CD14-positive monocyte (primary cell): ENCODE data around the gene LRRC7. TPM values are rescaled to one million over a fixed set of nuclear protein-coding genes. Genes with fewer than 3 reads are reported as not detected.

Experiments used
- DNase-seq, 3 donors: peaks; one replicate each; pipeline ENCODE4 v3.0.0-alpha.2; 2011 to 2022
- H2AFZ ChIP-seq: 2 replicates; pipeline ENCODE4 v1.6.0; 2012; ENCODE audit warnings: mild to moderate bottlenecking, low read depth, low read length, inconsistent platforms; ENCODE audit not compliant: insufficient read depth, poor library complexity, severe bottlenecking
- H3K27ac ChIP-seq, 2 donors: 1 replicate in 1 of 2; 2 replicates in 1 of 2; pipeline ENCODE4 v1.5.1; 2012 to 2013; ENCODE audit warnings: low read length in 2 of 2, control low read depth in 1 of 2, inconsistent platforms in 1 of 2, low read depth in 1 of 2, mild to moderate bottlenecking in 1 of 2
- H3K27me3 ChIP-seq, 2 donors: one replicate each; pipeline versions ENCODE4 v1.6.0 to v1.6.1; 2011 to 2013; ENCODE audit warnings: low read length in 2 of 2; ENCODE audit not compliant: control insufficient read depth in 2 of 2, insufficient read depth in 2 of 2
- H3K36me3 ChIP-seq, 2 donors: replicated peaks in 1 of 2; 1 replicate in 1 of 2; 2 replicates in 1 of 2; pipeline versions ENCODE4 v1.5.1 to v1.6.1; 2012 to 2013; ENCODE audit warnings: low read length in 2 of 2, control low read depth in 1 of 2, inconsistent platforms in 1 of 2, mild to moderate bottlenecking in 1 of 2; ENCODE audit not compliant: insufficient read depth in 2 of 2, control insufficient read depth in 1 of 2
- H3K4me1 ChIP-seq, 2 donors: 1 replicate in 1 of 2; 2 replicates in 1 of 2; pipeline versions ENCODE4 v1.5.1 to v1.6.1; 2012 to 2013; ENCODE audit warnings: low read length in 2 of 2, control low read depth in 1 of 2, inconsistent platforms in 1 of 2, mild to moderate bottlenecking in 1 of 2, moderate library complexity in 1 of 2; ENCODE audit not compliant: insufficient read depth in 2 of 2, control insufficient read depth in 1 of 2
- H3K4me2 ChIP-seq: replicated peaks from 2 replicates; pipeline ENCODE3; 2012; ENCODE audit warnings: low read length, moderate library complexity, mild to moderate bottlenecking; ENCODE audit not compliant: poor library complexity, severe bottlenecking; ENCODE audit errors: extremely low read depth
- H3K4me3 ChIP-seq, 3 experiments: fragments of 200-600 bp in 1 of 3; sonication (generic) in 1 of 3; replicated peaks in 1 of 3; 1 replicate in 2 of 3; 2 replicates in 1 of 3; pipeline ENCODE4 v1.5.1; 2011 to 2013; ENCODE audit warnings: low read length in 3 of 3, mild to moderate bottlenecking in 3 of 3, control low read depth in 2 of 3, low read depth in 2 of 3, inconsistent platforms in 1 of 3, moderate library complexity in 1 of 3
- H3K79me2 ChIP-seq: 2 replicates; pipeline ENCODE4 v1.6.0; 2012; ENCODE audit warnings: mild to moderate bottlenecking, control low read depth, inconsistent platforms, low read length, moderate library complexity; ENCODE audit not compliant: insufficient read depth
- H3K9ac ChIP-seq: 2 replicates; pipeline ENCODE4 v1.6.0; 2017; ENCODE audit warnings: low read length, mild to moderate bottlenecking; ENCODE audit not compliant: insufficient read depth, poor library complexity, severe bottlenecking
- H3K9me3 ChIP-seq, 2 donors: replicated peaks in 1 of 2; 1 replicate in 1 of 2; 2 replicates in 1 of 2; pipeline versions ENCODE4 v1.5.1 to v1.6.1; 2012 to 2013; ENCODE audit warnings: low read length in 2 of 2, control low read depth in 1 of 2; ENCODE audit not compliant: control insufficient read depth in 1 of 2, insufficient read depth in 1 of 2
- H4K20me1 ChIP-seq: 2 replicates; pipeline ENCODE4 v1.6.0; 2012; ENCODE audit warnings: mild to moderate bottlenecking, low read length, control low read depth, moderate library complexity; ENCODE audit not compliant: insufficient read depth
- H3K27ac Mint-ChIP-seq, 7 donors: one replicate each; pipeline ENCODE4 v1.8.0; 2020; ENCODE audit warnings: mild to moderate bottlenecking in 7 of 7, mixed read lengths in 7 of 7, moderate library complexity in 6 of 7, inconsistent platforms in 2 of 7
- H3K27me3 Mint-ChIP-seq, 3 donors: one replicate each; pipeline ENCODE4 v1.8.0; 2021 to 2022; ENCODE audit warnings: low read depth in 3 of 3, mild to moderate bottlenecking in 3 of 3, mixed read lengths in 3 of 3, moderate library complexity in 3 of 3, inconsistent platforms in 1 of 3
- H3K36me3 Mint-ChIP-seq, 2 donors: one replicate each; pipeline ENCODE4 v1.8.0; 2020; ENCODE audit warnings: mixed read lengths in 2 of 2, inconsistent platforms in 1 of 2, mild to moderate bottlenecking in 1 of 2
- H3K4me1 Mint-ChIP-seq: one replicate; pipeline ENCODE4 v1.8.0; 2020; ENCODE audit warnings: mild to moderate bottlenecking, mixed read lengths
- H3K4me3 Mint-ChIP-seq, 2 donors: one replicate each; pipeline ENCODE4 v1.8.0; 2020; ENCODE audit warnings: mild to moderate bottlenecking in 2 of 2, mixed read lengths in 2 of 2, moderate library complexity in 1 of 2
- H3K9me3 Mint-ChIP-seq, 7 donors: one replicate each; pipeline ENCODE4 v1.8.0; 2020 to 2022; ENCODE audit warnings: mixed read lengths in 7 of 7, mild to moderate bottlenecking in 6 of 7, moderate library complexity in 6 of 7, inconsistent platforms in 2 of 7
- WGBS: methylation state at CpG from one replicate; pipeline ENCODE4 v1.1.5; 2013; ENCODE audit warnings: missing lambda C conversion rate; ENCODE audit not compliant: insufficient coverage; 5-methylcytosine and 5-hydroxymethylcytosine counted together
- intact Hi-C, 2 donors: fragments of 100-400 bp; cut with micrococcal nuclease; formaldehyde crosslinking; loops; one replicate each; pipeline versions ENCODE4 v1.15.0 to v1.15.1; 2023
- polyA plus RNA-seq, 3 donors: library from polyadenylated mRNA; depleted of rRNA in 1 of 3; unstranded in 2 of 3; stranded (reverse) in 1 of 3; fragments of 300-500 nt in 2 of 3; fragments of >200 nt in 1 of 3; fragmentation: Illumina TruSeq in 2 of 3; gene quantifications; 1 replicate in 2 of 3; 2 replicates in 1 of 3; pipeline ENCODE4 v1.2.3, GENCODE V29; 2012 to 2021
- TF ChIP-seq, protein P1 (sequence below): fragments of 200-600 bp; IDR thresholded peaks from one replicate; pipeline ENCODE4 v1.8.0; 2022; ENCODE audit warnings: antibody characterized with exemption, mild to moderate bottlenecking

The LRRC7 gene
- polyA plus RNA-seq, 3 donors, result not detected

DNA sequence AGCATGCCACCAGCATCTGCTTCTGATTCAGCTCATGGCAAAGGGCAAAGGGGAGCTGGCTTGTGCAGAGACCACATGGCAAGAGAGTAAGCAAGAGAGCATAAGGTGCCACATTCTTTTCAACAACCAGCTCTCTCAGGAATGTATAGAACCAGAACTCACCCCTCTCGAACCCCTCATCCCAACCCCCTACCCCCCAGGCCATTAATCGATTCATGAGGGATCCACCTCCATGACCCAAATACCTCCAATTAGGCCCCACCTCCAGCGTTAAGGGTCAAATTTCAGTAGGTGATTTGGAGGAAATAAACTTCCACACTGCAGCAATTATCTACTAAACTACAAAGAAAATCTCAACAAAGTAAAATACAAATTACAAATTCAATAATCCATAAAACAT is 32.2 kb upstream of the LRRC7 start:
- peaks cover 0 to 2% (median 0%) of the 10 kb centered on the region in 3 donors for H3K27me3 Mint-ChIP-seq

DNA sequence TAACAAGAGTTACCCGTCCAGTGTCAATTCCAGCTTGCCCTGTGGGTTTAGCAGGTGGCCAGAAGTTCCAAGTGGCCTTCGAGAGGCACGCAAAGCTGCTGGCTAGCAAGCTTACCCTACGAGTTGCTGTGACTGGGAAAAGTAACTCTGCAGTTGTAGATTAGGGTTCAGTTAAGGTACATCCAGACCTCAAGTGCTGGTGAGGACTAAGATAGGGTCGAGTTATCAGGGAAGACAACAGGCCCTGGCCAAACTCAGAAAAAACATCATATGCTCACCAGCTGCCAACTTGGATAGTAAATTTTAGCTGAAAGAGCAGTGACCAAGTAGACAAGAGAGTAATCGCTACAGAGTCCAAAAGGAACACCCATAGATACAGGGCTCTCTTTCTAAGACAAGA is 27.7 kb upstream of the LRRC7 start:
- no peaks in the 10 kb centered on the region for H4K20me1 ChIP-seq
- no peaks in the 10 kb centered on the region for H3K36me3 ChIP-seq
- H3K9me3 ChIP-seq, result no peaks in the 10 kb centered on the region
- no peaks in the 10 kb centered on the region for H3K4me1 ChIP-seq
- TF ChIP-seq, protein P1, sequence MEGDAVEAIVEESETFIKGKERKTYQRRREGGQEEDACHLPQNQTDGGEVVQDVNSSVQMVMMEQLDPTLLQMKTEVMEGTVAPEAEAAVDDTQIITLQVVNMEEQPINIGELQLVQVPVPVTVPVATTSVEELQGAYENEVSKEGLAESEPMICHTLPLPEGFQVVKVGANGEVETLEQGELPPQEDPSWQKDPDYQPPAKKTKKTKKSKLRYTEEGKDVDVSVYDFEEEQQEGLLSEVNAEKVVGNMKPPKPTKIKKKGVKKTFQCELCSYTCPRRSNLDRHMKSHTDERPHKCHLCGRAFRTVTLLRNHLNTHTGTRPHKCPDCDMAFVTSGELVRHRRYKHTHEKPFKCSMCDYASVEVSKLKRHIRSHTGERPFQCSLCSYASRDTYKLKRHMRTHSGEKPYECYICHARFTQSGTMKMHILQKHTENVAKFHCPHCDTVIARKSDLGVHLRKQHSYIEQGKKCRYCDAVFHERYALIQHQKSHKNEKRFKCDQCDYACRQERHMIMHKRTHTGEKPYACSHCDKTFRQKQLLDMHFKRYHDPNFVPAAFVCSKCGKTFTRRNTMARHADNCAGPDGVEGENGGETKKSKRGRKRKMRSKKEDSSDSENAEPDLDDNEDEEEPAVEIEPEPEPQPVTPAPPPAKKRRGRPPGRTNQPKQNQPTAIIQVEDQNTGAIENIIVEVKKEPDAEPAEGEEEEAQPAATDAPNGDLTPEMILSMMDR, result no peak
- H3K4me1 Mint-ChIP-seq, result no peaks in the 10 kb centered on the region
- peaks cover 0 to 2% (median 0%) of the 10 kb centered on the region in 3 donors for H3K27me3 Mint-ChIP-seq
- WGBS, result 87% methylated on average over 4 of the region's 6 CpGs
- intact Hi-C loops, result no loop called here
- no peak overlapping the region for H3K9ac ChIP-seq
- no peak overlapping the region for H3K4me3 Mint-ChIP-seq
- H3K9me3 Mint-ChIP-seq, result peaks cover 0 to 3% (median 0%) of the 10 kb centered on the region in 7 donors
- H3K27ac ChIP-seq, result no peak overlapping the region
- no peaks in the 10 kb centered on the region for H3K79me2 ChIP-seq
- no peak overlapping the region for H2AFZ ChIP-seq
- no peaks in the 10 kb centered on the region for H3K36me3 Mint-ChIP-seq
- no peak for DNase-seq
- no peak overlapping the region for H3K27ac Mint-ChIP-seq
- no peaks in the 10 kb centered on the region for H3K27me3 ChIP-seq
- no peak overlapping the region for H3K4me2 ChIP-seq
- no peak overlapping the region for H3K4me3 ChIP-seq

More for the DNA sequence above, 32.2 kb upstream of the LRRC7 start:
- no peak overlapping the region for H3K4me3 ChIP-seq
- Mint-ChIP-seq H3K27ac (no peak overlapping the region), H3K4me3 (no peak overlapping the region), H3K36me3 (no peaks in the 10 kb centered on the region), H3K4me1 (no peaks in the 10 kb centered on the region), H3K9me3 (peaks cover 0 to 3% (median 1%) of the 10 kb centered on the region in 7 donors)
- no peaks in the 10 kb centered on the region for H3K9me3 ChIP-seq
- no peaks in the 10 kb centered on the region for H3K36me3 ChIP-seq
- TF ChIP-seq, protein P1, result no peak
- WGBS, result no CpG with 5 or more reads among the region's 3 CpGs
- no peaks in the 10 kb centered on the region for H4K20me1 ChIP-seq
- no peaks in the 10 kb centered on the region for H3K79me2 ChIP-seq
- H3K27ac ChIP-seq, result no peak overlapping the region
- H3K4me1 ChIP-seq, result no peaks in the 10 kb centered on the region
- H3K27me3 ChIP-seq, result no peaks in the 10 kb centered on the region
- DNase-seq, result no peak
- no peak overlapping the region for H3K9ac ChIP-seq
- intact Hi-C loops, result no loop called here
- no peak overlapping the region for H3K4me2 ChIP-seq
- H2AFZ ChIP-seq, result no peak overlapping the region
